ENCODE results near the gene MAPKAPK5. TPM values are rescaled to one million over a fixed set of nuclear protein-coding genes. Genes with fewer than 3 reads are reported as not detected.

Gene MAPKAPK5
- total RNA-seq, 4 donors from 2014 or later: 79.3 to 122 (median 102) TPM

DNA sequence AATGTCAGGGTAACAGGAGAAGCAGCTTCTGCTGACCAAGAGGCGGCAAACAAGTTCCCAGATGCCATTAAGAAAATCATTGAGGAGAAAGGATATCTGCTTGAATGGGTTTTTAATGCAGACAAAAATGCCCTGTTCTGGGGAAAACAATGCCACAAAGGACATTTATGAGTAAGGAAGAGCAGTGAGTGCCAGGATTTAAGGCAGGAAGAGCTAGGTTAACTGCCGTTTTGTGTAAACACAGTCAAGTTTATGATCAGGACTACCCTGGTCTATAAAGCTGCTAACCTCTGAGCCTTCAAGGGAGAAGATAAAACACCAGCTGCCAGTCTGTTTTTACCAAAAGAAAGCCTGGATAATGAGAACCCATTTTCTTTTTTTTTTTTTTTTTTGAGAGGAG lies 8.5 kb downstream of the MAPKAPK5 start:
- Histone ChIP-seq H3K27me3 (no peaks in the 10 kb centered on the region), H3K4me1 (no peaks in the 10 kb centered on the region), H3K9me3 (no peaks in the 10 kb centered on the region), H3K4me3 (no peak overlapping the region), H3K27ac (peak overlapping the region in 1 of 4 donors; percentile 6), H3K36me3 (peaks cover 0 to 8% (median 0%) of the 10 kb centered on the region in 3 donors)
- DNase-seq: no peak
- TF ChIP-seq, protein P1, sequence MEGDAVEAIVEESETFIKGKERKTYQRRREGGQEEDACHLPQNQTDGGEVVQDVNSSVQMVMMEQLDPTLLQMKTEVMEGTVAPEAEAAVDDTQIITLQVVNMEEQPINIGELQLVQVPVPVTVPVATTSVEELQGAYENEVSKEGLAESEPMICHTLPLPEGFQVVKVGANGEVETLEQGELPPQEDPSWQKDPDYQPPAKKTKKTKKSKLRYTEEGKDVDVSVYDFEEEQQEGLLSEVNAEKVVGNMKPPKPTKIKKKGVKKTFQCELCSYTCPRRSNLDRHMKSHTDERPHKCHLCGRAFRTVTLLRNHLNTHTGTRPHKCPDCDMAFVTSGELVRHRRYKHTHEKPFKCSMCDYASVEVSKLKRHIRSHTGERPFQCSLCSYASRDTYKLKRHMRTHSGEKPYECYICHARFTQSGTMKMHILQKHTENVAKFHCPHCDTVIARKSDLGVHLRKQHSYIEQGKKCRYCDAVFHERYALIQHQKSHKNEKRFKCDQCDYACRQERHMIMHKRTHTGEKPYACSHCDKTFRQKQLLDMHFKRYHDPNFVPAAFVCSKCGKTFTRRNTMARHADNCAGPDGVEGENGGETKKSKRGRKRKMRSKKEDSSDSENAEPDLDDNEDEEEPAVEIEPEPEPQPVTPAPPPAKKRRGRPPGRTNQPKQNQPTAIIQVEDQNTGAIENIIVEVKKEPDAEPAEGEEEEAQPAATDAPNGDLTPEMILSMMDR (IDR thresholded peaks at IDR 0.05): no peak
- TF ChIP-seq POLR2A (IDR thresholded peaks at IDR 0.05): no peak

GRCh38 chr12:111858186-111858585 lies 16.2 kb downstream of the MAPKAPK5 start:
- Histone ChIP-seq H3K27ac (no peak overlapping the region), H3K9me3 (no peaks in the 10 kb centered on the region), H3K4me1 (no peaks in the 10 kb centered on the region), H3K27me3 (no peaks in the 10 kb centered on the region), H3K4me3 (no peak overlapping the region), H3K36me3 (no peaks in the 10 kb centered on the region)
- DNase-seq: no peak
- TF ChIP-seq POLR2A (IDR thresholded peaks at IDR 0.05): no peak
- TF ChIP-seq, protein P1 (IDR thresholded peaks at IDR 0.05): no peak

DNA sequence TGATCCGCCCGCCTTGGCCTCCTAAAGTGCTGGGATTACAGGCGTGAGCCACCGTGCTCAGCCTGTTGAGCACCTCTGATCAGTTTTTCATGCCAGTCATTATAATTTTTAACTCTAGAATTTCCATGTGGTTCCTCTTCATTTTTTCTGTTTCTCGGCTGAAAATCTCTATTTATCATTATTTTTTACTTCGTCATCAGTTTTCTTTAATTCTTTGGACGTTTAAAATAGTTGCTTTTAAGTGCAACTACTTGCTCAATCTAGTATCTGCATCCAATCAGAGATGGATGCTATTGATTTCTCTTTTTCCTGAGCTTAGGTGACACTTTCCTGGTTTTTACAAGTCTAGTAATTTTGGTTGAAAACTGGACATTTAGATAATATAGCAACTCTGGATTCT lies 16.8 kb downstream of the MAPKAPK5 start:
- Histone ChIP-seq H3K36me3 (peaks cover 0 to 6% (median 0%) of the 10 kb centered on the region in 3 donors), H3K27me3 (no peaks in the 10 kb centered on the region)

GRCh38 chr12:111864913-111865312 lies 22.9 kb downstream of the MAPKAPK5 start:
- DNase-seq: no peak
- H3K4me1 ChIP-seq: no peaks in the 10 kb centered on the region
- no peaks in the 10 kb centered on the region for H3K9me3 ChIP-seq
- no peaks in the 10 kb centered on the region for H3K27me3 ChIP-seq
- TF ChIP-seq POLR2A (IDR thresholded peaks at IDR 0.05): no peak
- TF ChIP-seq, protein P1 (IDR thresholded peaks at IDR 0.05): no peak
- peaks cover 0 to 58% (median 2%) of the 10 kb centered on the region in 3 donors for H3K36me3 ChIP-seq
- no peak overlapping the region for H3K4me3 ChIP-seq
- H3K27ac ChIP-seq: no peak overlapping the region

More for the DNA sequence above, 16.8 kb downstream of the MAPKAPK5 start:
- H3K27ac ChIP-seq: no peak overlapping the region
- H3K9me3 ChIP-seq: no peaks in the 10 kb centered on the region
- no peaks in the 10 kb centered on the region for H3K4me1 ChIP-seq
- no peak for TF ChIP-seq POLR2A (IDR thresholded peaks at IDR 0.05)
- TF ChIP-seq, protein P1 (IDR thresholded peaks at IDR 0.05): no peak
- H3K4me3 ChIP-seq: no peak overlapping the region
- no peak for DNase-seq

DNA sequence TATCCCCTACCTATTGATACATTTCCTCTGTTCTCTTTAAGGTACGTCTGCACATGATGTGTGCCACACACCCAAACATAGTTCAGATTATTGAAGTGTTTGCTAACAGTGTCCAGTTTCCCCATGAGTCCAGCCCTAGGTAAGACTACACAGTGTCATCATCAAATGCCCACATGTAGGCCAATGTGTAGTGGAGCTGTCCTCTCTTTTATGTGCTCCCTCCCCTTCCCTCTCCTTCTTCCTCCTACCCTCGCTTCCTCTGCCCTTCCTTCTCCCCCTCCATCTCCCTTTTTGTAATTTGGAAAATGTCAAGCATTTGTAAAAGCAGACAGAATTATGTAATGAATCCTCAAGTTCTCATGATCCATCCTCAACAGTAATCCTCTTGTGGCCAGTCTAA lies 25.5 kb downstream of the MAPKAPK5 start:
- Histone ChIP-seq H3K27me3 (no peaks in the 10 kb centered on the region), H3K4me1 (no peaks in the 10 kb centered on the region), H3K4me3 (no peak overlapping the region), H3K27ac (no peak overlapping the region), H3K36me3 (peaks cover 2 to 84% (median 4%) of the 10 kb centered on the region in 3 donors), H3K9me3 (no peaks in the 10 kb centered on the region)
- no peak for DNase-seq
- no peak for TF ChIP-seq POLR2A (IDR thresholded peaks at IDR 0.05)
- TF ChIP-seq, protein P1 (IDR thresholded peaks at IDR 0.05): no peak

All from Peyer's patch (tissue), 4 donors.